H9 (cell line): ENCODE data around the gene RTP3. TPM values are rescaled to one million over a fixed set of nuclear protein-coding genes. Genes with fewer than 3 reads are reported as not detected.

Experiments
- DNase-seq: peaks from one replicate; pipeline ENCODE4 v3.0.0-alpha.2; 2017
- H2AFZ ChIP-seq: one replicate; pipeline ENCODE4 v1.6.1; 2013; ENCODE audit warnings: mild to moderate bottlenecking, low read length, control low read depth, moderate library complexity
- H2AK5ac ChIP-seq: 2 replicates; pipeline ENCODE4 v1.6.1; 2013; ENCODE audit warnings: low read length, control low read depth, mixed read lengths; ENCODE audit not compliant: insufficient read length
- H2BK120ac ChIP-seq: one replicate; pipeline ENCODE4 v1.6.1; 2013; ENCODE audit warnings: low read depth, mild to moderate bottlenecking, low read length, control low read depth, inconsistent platforms; ENCODE audit not compliant: poor library complexity, severe bottlenecking
- H2BK12ac ChIP-seq: 2 replicates; pipeline ENCODE4 v1.6.1; 2013; ENCODE audit warnings: low read length, control low read depth, mixed read lengths, low read depth; ENCODE audit not compliant: insufficient read length
- H2BK15ac ChIP-seq: 2 replicates; pipeline ENCODE4 v1.6.1; 2013; ENCODE audit warnings: low read depth, low read length, control low read depth
- H2BK20ac ChIP-seq: one replicate; pipeline ENCODE4 v1.6.1; 2013; ENCODE audit warnings: low read depth, mild to moderate bottlenecking, low read length, control low read depth, inconsistent platforms; ENCODE audit not compliant: poor library complexity, severe bottlenecking
- H2BK5ac ChIP-seq: 2 replicates; pipeline ENCODE4 v1.6.1; 2013; ENCODE audit warnings: low read length, control low read depth, mixed read lengths; ENCODE audit not compliant: insufficient read length
- H3K14ac ChIP-seq: 2 replicates; pipeline ENCODE4 v1.6.1; 2013; ENCODE audit warnings: low read length, control low read depth; ENCODE audit not compliant: insufficient read depth
- H3K18ac ChIP-seq: 2 replicates; pipeline ENCODE4 v1.6.1; 2013; ENCODE audit warnings: low read depth, mild to moderate bottlenecking, mixed read lengths, low read length, control low read depth; ENCODE audit not compliant: insufficient read length
- H3K23ac ChIP-seq: 2 replicates; pipeline ENCODE4 v1.6.1; 2013; ENCODE audit warnings: low read length, control low read depth, mixed read lengths, low read depth; ENCODE audit not compliant: insufficient read length
- H3K23me2 ChIP-seq: 2 replicates; pipeline ENCODE4 v1.6.1; 2013; ENCODE audit warnings: low read depth, mild to moderate bottlenecking, mixed read lengths, low read length, control low read depth; ENCODE audit not compliant: insufficient read length, poor library complexity, severe bottlenecking
- H3K27ac ChIP-seq: 2 replicates; pipeline ENCODE4 v1.5.1; 2013; ENCODE audit warnings: low read length, control low read depth, mixed read lengths, low read depth; ENCODE audit not compliant: insufficient read length
- H3K27me3 ChIP-seq: 2 replicates; pipeline ENCODE4 v1.6.1; 2013; ENCODE audit warnings: low read length, control low read depth, inconsistent platforms; ENCODE audit not compliant: insufficient read depth
- H3K4ac ChIP-seq: 2 replicates; pipeline ENCODE4 v1.6.1; 2013; ENCODE audit warnings: low read depth, mild to moderate bottlenecking, control low read depth, inconsistent platforms, low read length, moderate library complexity
- H3K4me1 ChIP-seq: 2 replicates; pipeline ENCODE4 v1.6.1; 2013; ENCODE audit warnings: low read length, control low read depth, inconsistent platforms; ENCODE audit not compliant: insufficient read depth
- H3K4me2 ChIP-seq: 2 replicates; pipeline ENCODE4 v1.6.1; 2013; ENCODE audit warnings: low read length, control low read depth, mixed read lengths; ENCODE audit not compliant: insufficient read length, insufficient read depth
- H3K56ac ChIP-seq: 2 replicates; pipeline ENCODE4 v1.6.1; 2013; ENCODE audit warnings: low read depth, mild to moderate bottlenecking, mixed read lengths, low read length, control low read depth; ENCODE audit not compliant: insufficient read length
- H3K79me1 ChIP-seq: 2 replicates; pipeline ENCODE4 v1.6.1; 2013; ENCODE audit warnings: low read depth, mild to moderate bottlenecking, moderate library complexity, low read length, control low read depth, inconsistent platforms; ENCODE audit not compliant: insufficient read depth, poor library complexity, severe bottlenecking
- H3K79me2 ChIP-seq: 2 replicates; pipeline ENCODE4 v1.6.1; 2013; ENCODE audit warnings: low read length, control low read depth, inconsistent platforms; ENCODE audit not compliant: insufficient read depth
- H3K9ac ChIP-seq: 2 replicates; pipeline ENCODE4 v1.6.1; 2013; ENCODE audit warnings: low read length, control low read depth, mixed read lengths; ENCODE audit not compliant: insufficient read length; ENCODE audit errors: extremely low read depth
- H3K9me3 ChIP-seq: one replicate; pipeline ENCODE4 v1.6.1; 2013; ENCODE audit warnings: low read depth, low read length, inconsistent platforms; ENCODE audit not compliant: control insufficient read depth
- H3T11ph ChIP-seq: one replicate; pipeline ENCODE4 v1.6.1; 2013; ENCODE audit warnings: mild to moderate bottlenecking, low read length, control low read depth, inconsistent platforms
- H4K20me1 ChIP-seq: one replicate; pipeline ENCODE4 v1.6.1; 2013; ENCODE audit not compliant: control insufficient read depth, insufficient read length, insufficient read depth
- H4K5ac ChIP-seq: 2 replicates; pipeline ENCODE4 v1.6.1; 2013; ENCODE audit warnings: low read depth, mild to moderate bottlenecking, mixed read lengths, low read length, control low read depth; ENCODE audit not compliant: insufficient read length
- H4K8ac ChIP-seq: replicated peaks from 2 replicates; pipeline ENCODE4 v1.6.1; 2013; ENCODE audit warnings: low read length, control low read depth, mixed read lengths, low read depth; ENCODE audit not compliant: insufficient read length
- H4K91ac ChIP-seq: 2 replicates; pipeline ENCODE4 v1.6.1; 2013; ENCODE audit warnings: low read depth, mild to moderate bottlenecking, moderate library complexity, mixed read lengths, low read length, control low read depth; ENCODE audit not compliant: insufficient read length
- H3K27ac Mint-ChIP-seq, 3 experiments: 2 replicates in 2 of 3; 3 replicates in 1 of 3; pipeline ENCODE4 v1.8.0; 2020 to 2021; ENCODE audit warnings: mixed read lengths in 3 of 3, mild to moderate bottlenecking in 1 of 3, moderate library complexity in 1 of 3
- H3K27me3 Mint-ChIP-seq: 2 replicates; pipeline ENCODE4 v1.8.0; 2021; ENCODE audit warnings: low read depth, mild to moderate bottlenecking, moderate library complexity, mixed read lengths
- H3K36me3 Mint-ChIP-seq, 3 experiments: 2 replicates in 2 of 3; 3 replicates in 1 of 3; pipeline ENCODE4 v1.8.0; 2020 to 2021; ENCODE audit warnings: low read depth in 3 of 3, mixed read lengths in 3 of 3; ENCODE audit not compliant: insufficient read depth in 1 of 3
- H3K4me1 Mint-ChIP-seq, 2 experiments: 2 replicates each; pipeline ENCODE4 v1.8.0; 2020; ENCODE audit warnings: mixed read lengths in 2 of 2
- H3K4me3 Mint-ChIP-seq, 2 experiments: 2 replicates in 1 of 2; 3 replicates in 1 of 2; pipeline ENCODE4 v1.8.0; 2020 to 2021; ENCODE audit warnings: mild to moderate bottlenecking in 2 of 2, mixed read lengths in 2 of 2, moderate library complexity in 1 of 2
- H3K9me3 Mint-ChIP-seq, 2 experiments: 2 replicates in 1 of 2; 3 replicates in 1 of 2; pipeline ENCODE4 v1.8.0; 2020; ENCODE audit warnings: mild to moderate bottlenecking in 2 of 2, mixed read lengths in 2 of 2, moderate library complexity in 1 of 2
- WGBS: extraction: QIAGEN DNeasy Blood & Tissue Kit; methylation state at CpG from one replicate; pipeline ENCODE4 v1.1.7; 2013; ENCODE audit warnings: missing lambda C conversion rate, low lambda C conversion rate, mixed read lengths; ENCODE audit not compliant: insufficient read length; ENCODE audit errors: extremely low coverage; 5-methylcytosine and 5-hydroxymethylcytosine counted together
- total RNA-seq: library from RNA; stranded (reverse); gene quantifications from 2 replicates; pipeline ENCODE4 v1.2.1, GENCODE V29; 2021
- TF ChIP-seq, protein P1 (sequence below): fragments of 200-600 bp; sonication (generic); conservative IDR thresholded peaks from 3 replicates; pipeline ENCODE4 v1.8.0; 2021; ENCODE audit warnings: antibody characterized with exemption, mild to moderate bottlenecking

Gene RTP3
- total RNA-seq, 1 experiment from 2014 or later = not detected

DNA sequence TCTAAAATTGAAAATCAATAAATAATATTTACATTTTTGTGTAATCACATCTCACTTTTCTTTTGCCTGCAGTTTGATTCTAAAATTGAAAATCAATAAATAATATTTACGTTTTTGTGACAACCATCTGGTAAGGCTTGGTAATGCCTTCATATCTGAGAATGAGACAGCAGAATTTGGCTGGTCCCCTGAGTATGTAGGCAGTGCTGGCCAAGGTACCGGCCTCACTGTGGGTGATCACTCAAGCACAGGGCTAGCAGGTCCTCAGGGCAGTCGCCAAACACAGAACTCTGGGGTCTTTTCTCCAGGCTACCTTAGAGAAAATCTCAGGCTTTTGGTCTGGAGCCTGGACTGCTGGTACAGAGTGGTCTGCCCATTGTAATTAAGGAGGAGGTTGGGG is 26.2 kb downstream of the RTP3 start:
- no peak overlapping the region for H3K27ac Mint-ChIP-seq
- no CpG with 5 or more reads among the region's 3 CpGs for WGBS

More for the DNA sequence above, 26.2 kb downstream of the RTP3 start:
- no peak overlapping the region for H2BK20ac ChIP-seq
- no peak overlapping the region for H3K56ac ChIP-seq
- H3K9ac ChIP-seq = no peak overlapping the region
- no peak overlapping the region for H3K4ac ChIP-seq
- no peak overlapping the region for H2BK15ac ChIP-seq
- Mint-ChIP-seq H3K27me3 (no peaks in the 10 kb centered on the region), H3K9me3 (no peaks in the 10 kb centered on the region), H3K4me1 (peaks cover 7% of the 10 kb centered on the region in 2 experiments; a peak in 3 of 4 replicates), H3K4me3 (no peak overlapping the region), H3K36me3 (no peaks in the 10 kb centered on the region)
- no peaks in the 10 kb centered on the region for H3K23me2 ChIP-seq
- no peaks in the 10 kb centered on the region for H3K79me1 ChIP-seq
- H3K9me3 ChIP-seq = no peaks in the 10 kb centered on the region
- H3K27me3 ChIP-seq = no peaks in the 10 kb centered on the region
- no peak overlapping the region for H3K14ac ChIP-seq
- no peak overlapping the region for H3T11ph ChIP-seq
- H2BK12ac ChIP-seq = no peak overlapping the region
- no peak overlapping the region for H2AFZ ChIP-seq
- H3K27ac ChIP-seq = no peak overlapping the region
- no peak overlapping the region for H3K23ac ChIP-seq
- H2AK5ac ChIP-seq = no peak overlapping the region
- no peak overlapping the region for H4K91ac ChIP-seq
- no peak overlapping the region for H2BK5ac ChIP-seq
- no peak for DNase-seq
- H3K4me1 ChIP-seq = no peaks in the 10 kb centered on the region
- H3K4me2 ChIP-seq = no peak overlapping the region
- H2BK120ac ChIP-seq = no peak overlapping the region
- H4K20me1 ChIP-seq = no peaks in the 10 kb centered on the region
- no peaks in the 10 kb centered on the region for H3K79me2 ChIP-seq
- no peak overlapping the region for H4K8ac ChIP-seq
- TF ChIP-seq, protein P1, sequence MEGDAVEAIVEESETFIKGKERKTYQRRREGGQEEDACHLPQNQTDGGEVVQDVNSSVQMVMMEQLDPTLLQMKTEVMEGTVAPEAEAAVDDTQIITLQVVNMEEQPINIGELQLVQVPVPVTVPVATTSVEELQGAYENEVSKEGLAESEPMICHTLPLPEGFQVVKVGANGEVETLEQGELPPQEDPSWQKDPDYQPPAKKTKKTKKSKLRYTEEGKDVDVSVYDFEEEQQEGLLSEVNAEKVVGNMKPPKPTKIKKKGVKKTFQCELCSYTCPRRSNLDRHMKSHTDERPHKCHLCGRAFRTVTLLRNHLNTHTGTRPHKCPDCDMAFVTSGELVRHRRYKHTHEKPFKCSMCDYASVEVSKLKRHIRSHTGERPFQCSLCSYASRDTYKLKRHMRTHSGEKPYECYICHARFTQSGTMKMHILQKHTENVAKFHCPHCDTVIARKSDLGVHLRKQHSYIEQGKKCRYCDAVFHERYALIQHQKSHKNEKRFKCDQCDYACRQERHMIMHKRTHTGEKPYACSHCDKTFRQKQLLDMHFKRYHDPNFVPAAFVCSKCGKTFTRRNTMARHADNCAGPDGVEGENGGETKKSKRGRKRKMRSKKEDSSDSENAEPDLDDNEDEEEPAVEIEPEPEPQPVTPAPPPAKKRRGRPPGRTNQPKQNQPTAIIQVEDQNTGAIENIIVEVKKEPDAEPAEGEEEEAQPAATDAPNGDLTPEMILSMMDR = no peak
- no peak overlapping the region for H4K5ac ChIP-seq
- H3K18ac ChIP-seq = no peak overlapping the region
